SJCRH30 (cell line): Measurements from ENCODE around the gene PI4KA. TPM values are rescaled to one million over a fixed set of nuclear protein-coding genes. Genes with fewer than 3 reads are reported as not detected.

Source experiments
- DNase-seq, 2 experiments: peaks; one replicate each; pipeline ENCODE4 v3.0.0-alpha.2; 2015 to 2020
- H3K27ac ChIP-seq: fragments of 250-450 bp; sonication (Bioruptor Pico); 2 replicates; pipeline ENCODE4 v1.5.1; 2020; ENCODE audit warnings: mild to moderate bottlenecking, moderate library complexity
- H3K27me3 ChIP-seq: fragments of 250-450 bp; sonication (Bioruptor Pico); 2 replicates; pipeline ENCODE4 v1.5.1; 2020; ENCODE audit warnings: mild to moderate bottlenecking, moderate library complexity
- H3K36me3 ChIP-seq: fragments of 250-450 bp; sonication (Bioruptor Pico); 2 replicates; pipeline ENCODE4 v1.5.1; 2020; ENCODE audit warnings: mild to moderate bottlenecking, moderate library complexity
- H3K4me1 ChIP-seq: fragments of 250-450 bp; sonication (Bioruptor Pico); 2 replicates; pipeline ENCODE4 v1.5.1; 2020; ENCODE audit warnings: mild to moderate bottlenecking, moderate library complexity
- H3K4me3 ChIP-seq: fragments of 250-450 bp; sonication (Bioruptor Pico); 2 replicates; pipeline ENCODE4 v1.5.1; 2020; ENCODE audit warnings: mild to moderate bottlenecking, moderate library complexity
- H3K9me3 ChIP-seq: fragments of 250-450 bp; sonication (Bioruptor Pico); replicated peaks from 2 replicates; pipeline ENCODE4 v1.5.1; 2020; ENCODE audit warnings: mild to moderate bottlenecking, moderate library complexity
- total RNA-seq: library from RNA; depleted of rRNA; stranded (reverse); fragments of >200 nt; shearing (Covaris generic); gene quantifications from 2 replicates; pipeline ENCODE4 v1.2.3, GENCODE V29; 2014

The PI4KA gene
- total RNA-seq, 1 experiment from 2014 or later: 40.5 TPM

DNA sequence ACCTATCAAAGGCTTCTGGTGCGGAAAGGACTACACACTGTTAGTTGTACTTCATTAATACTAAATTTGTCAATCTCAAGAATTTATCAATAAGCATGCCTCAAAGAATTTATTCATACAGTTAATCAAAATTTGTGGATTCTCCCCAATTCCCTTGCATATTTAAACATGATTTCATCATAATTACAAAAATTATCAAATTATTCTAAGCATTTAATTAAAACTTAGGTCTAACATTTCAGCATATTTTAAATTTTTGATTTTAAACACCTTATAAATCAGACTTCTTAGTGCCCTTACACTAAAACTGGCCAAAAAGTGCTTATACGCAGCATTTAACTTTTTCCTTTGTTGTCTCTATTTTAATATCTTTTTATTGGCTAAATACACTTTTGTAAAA is 98.5 kb downstream of the PI4KA start:
- Histone ChIP-seq H3K4me1 (no peaks in the 10 kb centered on the region), H3K4me3 (no peak overlapping the region), H3K36me3 (peaks cover 10% of the 10 kb centered on the region; the same call in 1 of the 2 replicates), H3K9me3 (no peaks in the 10 kb centered on the region), H3K27ac (no peak overlapping the region), H3K27me3 (no peaks in the 10 kb centered on the region)
- DNase-seq: no peak

- Histone ChIP-seq H3K27me3 (no peaks in the 10 kb centered on the region), H3K9me3 (no peaks in the 10 kb centered on the region)
Observed at GRCh38 chr22:20758688-20759087, 99.9 kb downstream of the PI4KA start.

DNA sequence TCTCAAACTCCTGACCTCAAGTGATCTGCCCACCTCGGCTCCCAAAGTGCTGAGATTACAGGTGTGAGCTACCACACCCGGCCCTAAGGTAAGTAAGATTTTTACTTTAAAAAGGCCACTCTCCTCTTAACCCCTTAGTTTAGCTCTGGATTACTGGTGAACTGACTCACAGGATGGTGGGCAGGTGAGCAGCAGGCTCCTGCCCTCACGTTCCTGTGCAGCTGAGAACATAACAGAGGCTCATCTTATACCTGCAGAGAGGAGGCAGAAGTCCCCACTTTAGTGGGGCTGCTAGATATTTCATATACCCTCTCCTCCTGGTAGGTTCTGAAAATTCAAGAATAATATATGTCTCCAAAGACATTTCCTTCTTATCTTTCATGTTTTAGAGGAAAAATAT is 101.8 kb downstream of the PI4KA start:
- H3K4me3 ChIP-seq: no peak overlapping the region
- no peak overlapping the region; the same call in 1 of the 2 replicates for H3K27ac ChIP-seq
- no peak for DNase-seq
- no peaks in the 10 kb centered on the region for H3K9me3 ChIP-seq
- H3K27me3 ChIP-seq: no peaks in the 10 kb centered on the region
- peaks cover 5% of the 10 kb centered on the region; the same call in 1 of the 2 replicates for H3K4me1 ChIP-seq
- H3K36me3 ChIP-seq: peaks cover 5% of the 10 kb centered on the region

More at GRCh38 chr22:20758688-20759087, 99.9 kb downstream of the PI4KA start:
- peaks cover 4% of the 10 kb centered on the region; the same call in 1 of the 2 replicates for H3K36me3 ChIP-seq
- no peak overlapping the region for H3K4me3 ChIP-seq
- DNase-seq: peak in 1 of 2 experiments; percentile 39
- H3K4me1 ChIP-seq: no peaks in the 10 kb centered on the region
- no peak overlapping the region for H3K27ac ChIP-seq

- DNase-seq: no peak
- Histone ChIP-seq H3K27me3 (no peaks in the 10 kb centered on the region), H3K4me3 (no peak overlapping the region), H3K27ac (no peak overlapping the region), H3K36me3 (peaks cover 8% of the 10 kb centered on the region), H3K4me1 (peaks cover 26% of the 10 kb centered on the region), H3K9me3 (no peaks in the 10 kb centered on the region)
Observed at GRCh38 chr22:20752873-20753272, 105.7 kb downstream of the PI4KA start.

- Histone ChIP-seq H3K9me3 (no peaks in the 10 kb centered on the region), H3K4me1 (peaks cover 26% of the 10 kb centered on the region), H3K36me3 (peaks cover 8% of the 10 kb centered on the region), H3K4me3 (no peak overlapping the region), H3K27me3 (no peaks in the 10 kb centered on the region), H3K27ac (no peak overlapping the region)
- DNase-seq: no peak
Observed at GRCh38 chr22:20752104-20752741, 106.4 kb downstream of the PI4KA start.

GRCh38 chr22:20751185-20751851 is 107.3 kb downstream of the PI4KA start:
- H3K36me3 ChIP-seq: peaks cover 10% of the 10 kb centered on the region
- H3K4me3 ChIP-seq: peak overlapping the region; percentile 8
- H3K4me1 ChIP-seq: peaks cover 26% of the 10 kb centered on the region
- peak; percentile 78 to 80 for DNase-seq
- peak overlapping the region; percentile 56 for H3K27ac ChIP-seq
- no peaks in the 10 kb centered on the region for H3K9me3 ChIP-seq
- no peaks in the 10 kb centered on the region for H3K27me3 ChIP-seq

DNA sequence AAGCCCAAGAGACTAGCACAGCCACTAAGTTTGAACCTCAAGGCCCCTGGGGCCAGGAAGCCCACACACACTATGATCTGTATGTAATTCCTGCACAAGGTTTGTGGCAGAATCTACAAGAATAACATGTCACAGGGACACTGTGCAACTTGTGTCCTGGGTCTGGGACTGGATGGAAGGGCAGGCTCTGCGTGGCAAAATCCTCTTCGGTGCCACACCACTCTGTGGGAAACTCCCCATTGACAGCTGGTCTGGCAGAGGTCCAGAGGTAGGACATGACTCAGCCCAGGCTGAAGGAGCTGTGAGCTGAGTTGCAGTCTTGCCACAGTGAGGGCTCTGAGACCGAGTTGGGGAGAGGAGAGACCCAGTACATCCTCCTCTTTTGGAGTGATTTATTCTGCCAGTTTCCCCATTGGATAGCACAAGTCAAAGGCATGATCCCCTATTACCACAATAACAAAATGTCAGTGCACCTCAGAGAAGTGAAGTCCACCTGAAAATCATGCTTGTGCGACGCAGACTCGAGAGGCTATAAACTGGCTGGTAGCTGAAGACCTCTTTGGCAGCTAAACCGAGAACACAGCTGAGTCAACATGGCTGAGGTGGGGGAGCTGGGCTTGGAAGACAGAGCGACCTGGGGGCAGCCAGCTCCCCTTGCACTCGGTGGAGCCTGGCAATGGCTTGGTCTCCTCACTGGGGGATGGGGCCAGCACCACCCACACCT is 108.0 kb downstream of the PI4KA start:
- Histone ChIP-seq H3K27ac (peak overlapping the region; percentile 56), H3K4me3 (peak overlapping the region; percentile 8)
- peak; percentile 91 to 93 for DNase-seq

DNA sequence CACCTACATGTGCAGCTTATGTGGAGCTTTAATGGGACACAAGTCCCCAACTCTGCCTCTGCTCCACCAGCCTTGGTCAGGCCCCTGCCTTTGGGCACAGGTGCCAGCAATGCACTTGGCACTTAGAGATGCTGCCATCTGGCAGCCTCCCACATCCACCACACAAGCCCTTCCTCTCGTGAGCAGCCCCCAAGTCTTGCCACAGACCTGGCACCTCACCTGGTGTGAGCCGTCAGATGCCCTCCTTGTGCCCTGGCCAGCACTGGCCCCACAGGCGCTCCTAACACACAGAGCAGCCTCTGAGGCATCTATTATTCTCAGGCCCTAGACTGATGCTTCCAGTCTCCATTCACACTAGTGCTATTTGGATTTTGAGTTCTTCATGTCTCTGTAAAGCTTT is 109.2 kb downstream of the PI4KA start:
- Histone ChIP-seq H3K4me3 (no peak overlapping the region), H3K4me1 (peaks cover 26% of the 10 kb centered on the region), H3K27ac (no peak overlapping the region), H3K36me3 (peaks cover 10% of the 10 kb centered on the region; the same call in 1 of the 2 replicates), H3K9me3 (no peaks in the 10 kb centered on the region), H3K27me3 (no peaks in the 10 kb centered on the region)
- no peak for DNase-seq

More for the DNA sequence above, 108.0 kb downstream of the PI4KA start:
- Histone ChIP-seq H3K36me3 (peaks cover 10% of the 10 kb centered on the region), H3K9me3 (no peaks in the 10 kb centered on the region), H3K4me1 (peaks cover 26% of the 10 kb centered on the region), H3K27me3 (no peaks in the 10 kb centered on the region)

- Histone ChIP-seq H3K36me3 (peaks cover 10% of the 10 kb centered on the region; the same call in 1 of the 2 replicates), H3K4me1 (peaks cover 26% of the 10 kb centered on the region), H3K27ac (no peak overlapping the region), H3K4me3 (no peak overlapping the region), H3K9me3 (no peaks in the 10 kb centered on the region), H3K27me3 (no peaks in the 10 kb centered on the region)
- no peak for DNase-seq
Observed at GRCh38 chr22:20748731-20749428, 109.7 kb downstream of the PI4KA start.

GRCh38 chr22:20748082-20748481 is 110.5 kb downstream of the PI4KA start:
- H3K36me3 ChIP-seq: peaks cover 10% of the 10 kb centered on the region; the same call in 1 of the 2 replicates
- DNase-seq: no peak
- H3K27ac ChIP-seq: no peak overlapping the region
- H3K27me3 ChIP-seq: no peaks in the 10 kb centered on the region
- H3K9me3 ChIP-seq: no peaks in the 10 kb centered on the region
- peaks cover 26% of the 10 kb centered on the region for H3K4me1 ChIP-seq
- H3K4me3 ChIP-seq: no peak overlapping the region

- Histone ChIP-seq H3K36me3 (peaks cover 7% of the 10 kb centered on the region; the same call in 1 of the 2 replicates), H3K9me3 (no peaks in the 10 kb centered on the region), H3K4me3 (no peak overlapping the region), H3K4me1 (peaks cover 25% of the 10 kb centered on the region), H3K27ac (no peak overlapping the region), H3K27me3 (no peaks in the 10 kb centered on the region)
- no peak for DNase-seq
Observed at GRCh38 chr22:20747223-20747622, 111.4 kb downstream of the PI4KA start.

DNA sequence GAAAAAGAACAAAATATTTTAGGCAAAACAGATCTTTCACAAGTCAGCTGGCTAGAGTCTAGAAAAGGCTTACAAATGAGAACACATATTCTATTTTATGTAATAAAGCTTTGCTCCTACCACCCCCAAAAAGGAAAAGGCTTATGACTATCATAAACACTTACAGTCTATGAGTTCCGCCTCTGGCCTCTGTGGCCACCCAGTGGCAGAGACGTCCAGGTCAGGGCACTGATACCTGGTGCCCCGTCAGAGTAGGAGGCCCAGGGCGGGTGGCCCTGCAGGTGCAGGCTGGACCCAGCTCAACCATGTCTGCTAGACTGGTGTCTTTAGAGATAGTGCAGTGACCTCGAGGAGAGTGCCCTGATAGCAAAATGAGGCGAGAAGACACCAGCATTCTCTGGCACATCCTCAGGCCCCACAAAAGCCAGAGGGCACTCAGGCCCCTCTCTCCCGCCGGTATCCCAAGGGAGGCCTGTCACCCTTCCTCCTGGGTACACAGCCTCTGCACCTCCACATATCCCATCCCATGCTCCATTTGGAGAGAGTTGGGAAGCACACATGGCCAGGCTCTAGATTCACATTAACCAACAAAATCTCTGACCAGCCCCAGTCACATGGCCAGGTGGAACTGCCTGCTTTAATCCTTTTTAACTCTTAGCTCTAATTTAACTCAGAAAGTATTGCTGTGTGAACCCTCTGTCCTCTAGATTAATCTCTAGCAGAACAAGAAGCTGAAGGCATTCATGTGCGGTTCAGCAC is 112.0 kb downstream of the PI4KA start:
- peaks cover 7% of the 10 kb centered on the region; the same call in 1 of the 2 replicates for H3K36me3 ChIP-seq
- H3K4me3 ChIP-seq: no peak overlapping the region
- H3K4me1 ChIP-seq: peaks cover 20% of the 10 kb centered on the region
- DNase-seq: no peak
- no peak overlapping the region for H3K27ac ChIP-seq
- H3K9me3 ChIP-seq: no peaks in the 10 kb centered on the region
- no peaks in the 10 kb centered on the region for H3K27me3 ChIP-seq

GRCh38 chr22:20745119-20745518 is 113.5 kb downstream of the PI4KA start:
- Histone ChIP-seq H3K27me3 (no peaks in the 10 kb centered on the region), H3K36me3 (peaks cover 11% of the 10 kb centered on the region), H3K4me1 (peaks cover 11% of the 10 kb centered on the region), H3K4me3 (no peak overlapping the region), H3K27ac (no peak overlapping the region), H3K9me3 (no peaks in the 10 kb centered on the region; the same call in 1 of the 2 replicates)
- no peak for DNase-seq

- Histone ChIP-seq H3K4me3 (no peak overlapping the region), H3K27me3 (no peaks in the 10 kb centered on the region), H3K36me3 (peaks cover 13% of the 10 kb centered on the region), H3K27ac (no peak overlapping the region), H3K4me1 (peaks cover 7% of the 10 kb centered on the region), H3K9me3 (no peaks in the 10 kb centered on the region; the same call in 1 of the 2 replicates)
- DNase-seq: no peak
Observed at GRCh38 chr22:20744456-20744855, 114.2 kb downstream of the PI4KA start.
